ENCODE data around the gene SOD2. TPM values are rescaled to one million over a fixed set of nuclear protein-coding genes. Genes with fewer than 3 reads are reported as not detected.

The SOD2 gene
- polyA plus RNA-seq, 4 donors: 108 to 121 (median 113) TPM

DNA sequence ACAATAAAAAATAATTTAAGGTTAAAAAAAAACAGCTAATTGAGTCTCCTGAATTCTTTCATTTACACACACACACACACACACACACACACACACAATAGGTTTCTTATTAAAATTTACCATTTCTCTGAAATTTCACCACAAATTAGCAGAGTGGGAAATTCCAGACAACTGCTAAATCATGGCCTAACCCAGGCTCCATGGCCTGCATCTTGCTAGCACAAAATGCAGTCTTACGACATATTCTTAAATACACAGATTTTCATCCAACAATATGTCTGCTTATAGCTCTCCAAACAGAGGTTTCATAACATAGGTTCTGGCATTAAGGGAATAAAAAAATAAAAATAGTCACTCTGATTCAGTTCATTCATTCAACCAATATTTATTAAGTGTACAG is 46.9 kb downstream of the SOD2 start:
- DNase-seq (ENCODE audit: low read depth in 4 of 4, low spot score in 2 of 4): no peak

DNA sequence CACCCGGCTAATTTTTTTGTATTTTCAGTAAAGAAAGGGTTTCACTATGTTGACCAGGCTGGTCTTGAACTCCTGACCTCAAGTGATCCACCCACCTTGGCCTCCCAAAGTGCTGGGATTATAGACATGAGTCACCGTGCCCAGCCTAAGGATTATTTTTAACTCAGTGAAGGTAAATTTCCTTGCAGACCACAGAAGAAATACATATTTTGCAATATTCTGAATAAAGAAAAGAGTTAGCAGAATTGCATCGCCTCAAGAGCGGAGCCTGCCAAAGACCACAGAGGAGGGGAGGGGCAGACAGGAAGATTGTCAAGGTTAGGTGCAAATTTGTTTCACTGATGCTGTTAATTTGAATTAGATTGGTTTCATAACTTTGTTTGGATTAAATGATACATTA is 47.4 kb downstream of the SOD2 start:
- DNase-seq (ENCODE audit: low read depth in 4 of 4, low spot score in 2 of 4): no peak

Other genes with a start within 250 kb of the SOD2 start
- 100 to 1,000 TPM; 119 to 140 (median 129) TPM for gene WTAP, start 34.3 kb upstream of the SOD2 start, polyA plus RNA-seq (ENCODE audit: insufficient read length in 4 of 4)
- gene ACAT2, start 68.8 kb upstream of the SOD2 start, polyA plus RNA-seq (ENCODE audit: insufficient read length in 4 of 4): 10 to 100 TPM; 43.4 to 53.3 (median 48.7) TPM
- gene TCP1, start 96.4 kb upstream of the SOD2 start, polyA plus RNA-seq (ENCODE audit: insufficient read length in 4 of 4): 100 to 1,000 TPM; 231 to 294 (median 252) TPM
- gene MRPL18, start 97.2 kb upstream of the SOD2 start, polyA plus RNA-seq (ENCODE audit: insufficient read length in 4 of 4): 10 to 100 TPM; 62.3 to 74.6 (median 64.6) TPM
- under 1 TPM in 2 of 4 donors, not detected in 2; 0.24 to 0.99 TPM for gene PNLDC1, start 107.0 kb upstream of the SOD2 start, polyA plus RNA-seq (ENCODE audit: insufficient read length in 4 of 4)
- under 1 TPM in 3 of 4 donors, not detected in 1; 0.03 to 0.06 (median 0.04) TPM for gene MAS1, start 197.7 kb upstream of the SOD2 start, polyA plus RNA-seq (ENCODE audit: insufficient read length in 4 of 4)